Esophagus muscularis mucosa (tissue), 4 donors: Measurements from ENCODE around the gene ACOXL. TPM values are rescaled to one million over a fixed set of nuclear protein-coding genes. Genes with fewer than 3 reads are reported as not detected.

ENCODE experiments used
- DNase-seq: peaks from one replicate; pipeline ENCODE4 v3.0.0-alpha.2; 2017; ENCODE audit errors: extremely low spot score
- H3K27ac ChIP-seq, 4 donors: fragments of 200-600 bp; sonication (generic); replicated peaks in 1 of 4; 1 replicate in 3 of 4; 2 replicates in 1 of 4; pipeline ENCODE4 v1.5.1; 2016 to 2019; ENCODE audit warnings: mild to moderate bottlenecking in 1 of 4
- H3K27me3 ChIP-seq, 4 donors: fragments of 200-600 bp; sonication (generic); one replicate each; pipeline versions ENCODE4 v1.5.1 to v1.6.0; 2016 to 2019
- H3K36me3 ChIP-seq, 4 donors: fragments of 200-600 bp; sonication (generic); one replicate each; pipeline ENCODE4 v1.5.1; 2016 to 2019
- H3K4me1 ChIP-seq, 4 donors: fragments of 200-600 bp; sonication (generic); one replicate each; pipeline ENCODE4 v1.5.1; 2016 to 2019
- H3K4me3 ChIP-seq, 4 donors: fragments of 200-600 bp; sonication (generic); 1 replicate in 2 of 4; 2 replicates in 2 of 4; pipeline ENCODE4 v1.5.1; 2016 to 2019; ENCODE audit warnings: mild to moderate bottlenecking in 4 of 4, moderate library complexity in 1 of 4
- H3K9me3 ChIP-seq, 4 donors: fragments of 200-600 bp; sonication (generic); 1 replicate in 3 of 4; 2 replicates in 1 of 4; pipeline ENCODE4 v1.5.1; 2016 to 2019
- EP300 ChIP-seq: sonication (generic); formaldehyde crosslinking; IDR thresholded peaks from one replicate; pipeline ENCODE4 v1.6.1; 2017; ENCODE audit warnings: antibody characterized with exemption
- POLR2A ChIP-seq: fragments of 450-650 bp; IDR thresholded peaks from one replicate; pipeline ENCODE4 v1.6.1; 2017; ENCODE audit warnings: antibody characterized with exemption, moderate library complexity, mild to moderate bottlenecking, low read depth
- POLR2AphosphoS5 ChIP-seq, 2 donors: sonication (generic); formaldehyde crosslinking; IDR thresholded peaks; one replicate each; pipeline ENCODE4 v1.6.1; 2017; ENCODE audit warnings: antibody characterized with exemption in 2 of 2
- WGBS: methylation state at CpG from one replicate; pipeline ENCODE4 v1.1.5; 2018; 5-methylcytosine and 5-hydroxymethylcytosine counted together
- intact Hi-C: fragments of 100-400 bp; cut with DNase I; formaldehyde crosslinking; loops from one replicate; pipeline ENCODE4 v1.15.1; 2023
- total RNA-seq, 4 donors: library from RNA; depleted of rRNA; stranded (reverse); fragments of >200 nt; gene quantifications; one replicate each; pipeline versions ENCODE4 v1.1.0 to v1.2.1, GENCODE V29; 2016
- TF ChIP-seq, protein P1 (sequence below), 3 experiments: fragments of 200-600 bp in 2 of 3; fragments of 450-650 bp in 1 of 3; sonication (generic) in 2 of 3; IDR thresholded peaks; one replicate each; pipeline ENCODE4 v1.5.1; 2017 to 2019; ENCODE audit warnings: antibody characterized with exemption in 3 of 3, mild to moderate bottlenecking in 2 of 3, moderate library complexity in 1 of 3

Gene ACOXL
- total RNA-seq, 4 donors from 2014 or later, result not detected

DNA sequence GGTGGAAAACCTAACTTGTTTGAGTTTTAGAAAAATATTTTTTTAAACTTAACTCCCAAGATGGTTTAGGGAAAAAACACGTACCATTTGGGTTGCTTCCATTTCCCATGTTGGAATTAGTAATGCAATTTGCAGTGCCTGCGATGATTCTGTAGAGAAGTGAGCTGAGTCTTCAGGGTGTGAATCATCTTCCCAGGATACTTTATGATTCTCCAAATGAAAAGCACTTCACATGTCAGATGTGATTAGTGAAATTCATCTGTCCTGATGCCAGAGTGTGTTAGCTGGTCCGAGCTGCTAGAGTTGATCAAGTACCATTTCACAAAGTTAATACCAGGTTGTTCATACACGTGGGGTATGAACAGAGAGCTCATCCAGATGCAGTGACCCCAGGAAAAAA lies 59.1 kb downstream of the ACOXL start:
- no peak for DNase-seq
- Histone ChIP-seq H3K27ac (no peak overlapping the region), H3K4me3 (no peak overlapping the region), H3K27me3 (peaks cover 0 to 42% (median 0%) of the 10 kb centered on the region in 4 donors), H3K9me3 (no peaks in the 10 kb centered on the region), H3K36me3 (no peaks in the 10 kb centered on the region), H3K4me1 (no peaks in the 10 kb centered on the region)
- intact Hi-C loops, result no loop called here
- no peak for TF ChIP-seq EP300
- TF ChIP-seq POLR2AphosphoS5 (IDR thresholded peaks at IDR 0.05), result no peak
- TF ChIP-seq, protein P1, sequence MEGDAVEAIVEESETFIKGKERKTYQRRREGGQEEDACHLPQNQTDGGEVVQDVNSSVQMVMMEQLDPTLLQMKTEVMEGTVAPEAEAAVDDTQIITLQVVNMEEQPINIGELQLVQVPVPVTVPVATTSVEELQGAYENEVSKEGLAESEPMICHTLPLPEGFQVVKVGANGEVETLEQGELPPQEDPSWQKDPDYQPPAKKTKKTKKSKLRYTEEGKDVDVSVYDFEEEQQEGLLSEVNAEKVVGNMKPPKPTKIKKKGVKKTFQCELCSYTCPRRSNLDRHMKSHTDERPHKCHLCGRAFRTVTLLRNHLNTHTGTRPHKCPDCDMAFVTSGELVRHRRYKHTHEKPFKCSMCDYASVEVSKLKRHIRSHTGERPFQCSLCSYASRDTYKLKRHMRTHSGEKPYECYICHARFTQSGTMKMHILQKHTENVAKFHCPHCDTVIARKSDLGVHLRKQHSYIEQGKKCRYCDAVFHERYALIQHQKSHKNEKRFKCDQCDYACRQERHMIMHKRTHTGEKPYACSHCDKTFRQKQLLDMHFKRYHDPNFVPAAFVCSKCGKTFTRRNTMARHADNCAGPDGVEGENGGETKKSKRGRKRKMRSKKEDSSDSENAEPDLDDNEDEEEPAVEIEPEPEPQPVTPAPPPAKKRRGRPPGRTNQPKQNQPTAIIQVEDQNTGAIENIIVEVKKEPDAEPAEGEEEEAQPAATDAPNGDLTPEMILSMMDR (IDR thresholded peaks at IDR 0.05), result no peak
- TF ChIP-seq POLR2A, result no peak
- 70% methylated on average over 4 of the region's 4 CpGs for WGBS

DNA sequence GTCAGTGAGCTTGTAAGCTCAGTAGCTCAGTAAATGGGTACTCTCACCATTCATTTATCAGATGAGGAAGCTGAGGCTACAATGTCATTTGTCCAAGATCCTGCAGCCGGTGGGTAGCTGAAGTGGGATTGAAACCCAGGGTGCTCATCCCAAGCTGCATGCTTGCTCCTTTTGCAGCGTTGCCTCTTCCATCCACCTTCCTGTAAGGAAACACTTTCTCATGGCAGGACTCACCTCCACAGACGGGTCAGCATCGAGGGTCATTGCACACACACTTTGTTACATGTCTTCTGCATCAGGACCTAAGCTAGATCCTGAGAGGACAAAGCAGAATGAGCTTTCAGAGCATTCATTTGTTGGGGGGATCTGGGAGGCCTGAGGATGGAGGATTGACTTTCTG lies 60.7 kb downstream of the ACOXL start:
- no peaks in the 10 kb centered on the region for H3K36me3 ChIP-seq
- DNase-seq, result no peak
- H3K9me3 ChIP-seq, result no peaks in the 10 kb centered on the region
- H3K27me3 ChIP-seq, result peaks cover 0 to 42% (median 0%) of the 10 kb centered on the region in 4 donors
- intact Hi-C loops, result no loop called here
- 100% methylated on average over 4 of the region's 4 CpGs for WGBS
- no peak overlapping the region for H3K27ac ChIP-seq
- TF ChIP-seq POLR2AphosphoS5 (IDR thresholded peaks at IDR 0.05) (no peak), EP300 (no peak), POLR2A (no peak)
- TF ChIP-seq, protein P1 (IDR thresholded peaks at IDR 0.05), result no peak
- H3K4me1 ChIP-seq, result no peaks in the 10 kb centered on the region
- no peak overlapping the region for H3K4me3 ChIP-seq

DNA sequence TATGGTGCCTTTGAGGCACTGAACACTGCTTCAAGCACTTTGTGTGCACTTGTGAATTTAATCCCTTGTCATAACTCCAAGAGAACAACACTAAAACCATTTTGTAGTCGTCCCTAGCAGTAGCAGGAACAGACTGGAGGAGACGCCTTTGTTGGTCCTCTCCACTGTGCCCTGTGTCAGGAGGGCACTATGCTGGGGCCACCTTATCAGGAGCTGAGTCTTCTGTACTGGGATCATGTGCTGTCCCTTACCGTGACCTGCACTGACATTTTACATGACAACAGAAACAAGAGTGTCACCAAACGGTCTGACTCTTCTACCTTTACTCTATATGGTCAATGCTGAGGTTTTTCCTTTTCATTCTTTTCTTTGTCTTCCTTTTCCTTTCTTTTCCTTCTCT lies 62.0 kb downstream of the ACOXL start:
- WGBS, result 74% methylated on average over 4 of the region's 4 CpGs
- DNase-seq, result no peak
- no peak overlapping the region for H3K4me3 ChIP-seq
- no peak overlapping the region for H3K27ac ChIP-seq
- peaks cover 0 to 42% (median 0%) of the 10 kb centered on the region in 4 donors for H3K27me3 ChIP-seq
- no peaks in the 10 kb centered on the region for H3K4me1 ChIP-seq
- H3K36me3 ChIP-seq, result no peaks in the 10 kb centered on the region
- intact Hi-C loops, result no loop called here
- no peaks in the 10 kb centered on the region for H3K9me3 ChIP-seq
- TF ChIP-seq, protein P1 (IDR thresholded peaks at IDR 0.05), result no peak
- TF ChIP-seq POLR2AphosphoS5 (IDR thresholded peaks at IDR 0.05) (no peak), POLR2A (no peak), EP300 (no peak)

DNA sequence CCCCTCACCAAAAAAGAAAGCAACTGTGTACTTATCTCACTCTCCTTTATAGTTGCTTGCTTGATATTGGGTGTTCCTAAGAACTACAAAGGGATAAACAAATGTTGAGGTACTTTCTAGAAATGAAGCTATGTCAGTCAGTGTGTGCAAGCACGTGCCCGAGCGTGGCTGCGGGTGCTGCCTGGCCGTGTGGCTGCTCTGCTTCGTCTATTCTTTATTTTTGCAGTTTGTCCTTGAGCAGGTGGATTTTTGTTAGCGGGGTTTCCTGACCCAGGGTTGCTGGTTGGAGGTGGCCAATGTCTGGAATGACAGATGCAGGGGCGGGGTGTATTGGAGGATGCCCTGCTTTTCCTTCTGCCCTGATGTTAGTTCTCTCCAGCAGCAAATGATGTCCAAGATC lies 62.6 kb downstream of the ACOXL start:
- Histone ChIP-seq H3K4me1 (no peaks in the 10 kb centered on the region), H3K9me3 (no peaks in the 10 kb centered on the region), H3K27me3 (peaks cover 0 to 42% (median 0%) of the 10 kb centered on the region in 4 donors), H3K36me3 (no peaks in the 10 kb centered on the region), H3K27ac (no peak overlapping the region), H3K4me3 (no peak overlapping the region)
- WGBS, result 91% methylated on average over 8 of the region's 8 CpGs
- no peak for DNase-seq
- TF ChIP-seq POLR2A (no peak), EP300 (no peak), POLR2AphosphoS5 (IDR thresholded peaks at IDR 0.05) (no peak)
- TF ChIP-seq, protein P1 (IDR thresholded peaks at IDR 0.05), result no peak
- intact Hi-C loops, result no loop called here

DNA sequence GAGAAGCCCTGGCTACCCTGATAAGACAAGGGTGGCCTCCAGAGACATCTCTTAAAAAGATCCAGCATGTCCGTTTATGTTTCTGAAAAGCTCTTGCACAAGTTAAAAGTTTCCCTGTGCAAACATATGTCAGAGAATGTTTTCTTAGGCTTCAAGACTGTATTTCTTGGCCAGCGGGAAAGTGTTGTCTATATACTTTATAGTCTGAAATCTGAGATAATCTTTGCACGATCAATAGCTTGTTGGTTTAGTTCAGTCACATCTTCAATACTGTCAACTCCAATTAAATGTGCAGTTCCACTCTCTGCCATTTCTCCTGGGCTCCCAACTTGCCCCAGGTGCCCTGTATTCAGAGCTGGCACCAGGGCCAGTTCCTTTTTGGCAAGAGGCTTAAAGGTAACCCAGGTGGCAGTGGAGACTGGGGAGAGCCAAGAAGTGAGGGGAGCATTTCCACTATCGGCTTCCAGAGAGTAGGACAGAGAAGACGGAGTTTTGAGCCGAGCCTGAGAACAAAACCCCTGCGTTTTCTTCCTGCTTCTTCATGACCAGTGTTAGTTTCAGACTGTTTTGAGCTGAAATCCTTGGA lies 64.4 kb downstream of the ACOXL start:
- peak; percentile 79 for DNase-seq
- 68% methylated on average over 7 of the region's 7 CpGs for WGBS
- H3K27ac ChIP-seq, result no peak overlapping the region
- no peaks in the 10 kb centered on the region for H3K9me3 ChIP-seq
- TF ChIP-seq, protein P1 (IDR thresholded peaks at IDR 0.05), result no peak
- TF ChIP-seq POLR2A (no peak), POLR2AphosphoS5 (IDR thresholded peaks at IDR 0.05) (no peak), EP300 (no peak)
- no peaks in the 10 kb centered on the region for H3K4me1 ChIP-seq
- intact Hi-C loops, result no loop called here
- no peak overlapping the region for H3K4me3 ChIP-seq
- peaks cover 0 to 45% (median 0%) of the 10 kb centered on the region in 4 donors for H3K27me3 ChIP-seq
- H3K36me3 ChIP-seq, result no peaks in the 10 kb centered on the region
